Keratinocyte (primary cell): ENCODE data around the gene CACNA1B. TPM values are rescaled to one million over a fixed set of nuclear protein-coding genes. Genes with fewer than 3 reads are reported as not detected.

ENCODE experiments used
- DNase-seq: peaks from one replicate; pipeline ENCODE4 v3.0.0-alpha.2; 2011; ENCODE audit warnings: low read depth, missing footprints, low spot score
- FAIRE-seq: peaks from 2 replicates; lab custom pipeline; 2011; peaks lifted over from hg19 to GRCh38; lab: Jason Lieb, UNC
- H2AFZ ChIP-seq: 2 replicates; pipeline ENCODE4 v1.6.0; 2012; ENCODE audit warnings: low read length, control low read depth, inconsistent platforms; ENCODE audit not compliant: control insufficient read depth
- H3K27ac ChIP-seq: 2 replicates; pipeline ENCODE4 v1.5.1; 2011; ENCODE audit warnings: low read length; ENCODE audit not compliant: control insufficient read depth, insufficient read depth
- H3K27me3 ChIP-seq: 3 replicates; pipeline ENCODE4 v1.6.0; 2011; ENCODE audit warnings: low read length; ENCODE audit not compliant: control insufficient read depth, insufficient read depth; ENCODE audit errors: extremely low read depth
- H3K36me3 ChIP-seq, 2 experiments: 2 replicates in 1 of 2; 3 replicates in 1 of 2; pipeline ENCODE4 v1.5.1; 2011; ENCODE audit warnings: low read length in 2 of 2, mild to moderate bottlenecking in 1 of 2; ENCODE audit not compliant: control insufficient read depth in 2 of 2, insufficient read depth in 2 of 2; ENCODE audit errors: extremely low read depth in 1 of 2
- H3K4me1 ChIP-seq: 3 replicates; pipeline ENCODE4 v1.5.1; 2011; ENCODE audit warnings: low read length; ENCODE audit not compliant: control insufficient read depth, insufficient read depth; ENCODE audit errors: extremely low read depth
- H3K4me2 ChIP-seq: 3 replicates; pipeline ENCODE4 v1.6.0; 2011; ENCODE audit warnings: low read depth, low read length; ENCODE audit not compliant: control insufficient read depth, insufficient read depth; ENCODE audit errors: extremely low read depth
- H3K4me3 ChIP-seq, 3 experiments: fragments of 200-600 bp in 1 of 3; sonication (generic) in 1 of 3; 2 replicates in 2 of 3; 3 replicates in 1 of 3; pipeline ENCODE4 v1.5.1; 2011 to 2016; ENCODE audit warnings: low read length in 3 of 3, mild to moderate bottlenecking in 3 of 3, control low read depth in 2 of 3, inconsistent platforms in 1 of 3, low read depth in 1 of 3, mixed read lengths in 1 of 3, mixed run types in 1 of 3, moderate library complexity in 1 of 3; ENCODE audit not compliant: control insufficient read depth in 2 of 3, insufficient read depth in 2 of 3; ENCODE audit errors: extremely low read depth in 1 of 3
- H3K79me2 ChIP-seq: 2 replicates; pipeline ENCODE4 v1.6.0; 2012; ENCODE audit warnings: low read length; ENCODE audit not compliant: control insufficient read depth, insufficient read depth
- H3K9ac ChIP-seq: 3 replicates; pipeline ENCODE4 v1.6.0; 2011; ENCODE audit warnings: low read length; ENCODE audit not compliant: control insufficient read depth, insufficient read depth; ENCODE audit errors: extremely low read depth
- H3K9me1 ChIP-seq: 3 replicates; pipeline ENCODE4 v1.6.0; 2011; ENCODE audit warnings: low read length; ENCODE audit not compliant: control insufficient read depth, insufficient read depth; ENCODE audit errors: extremely low read depth
- H3K9me3 ChIP-seq: 2 replicates; pipeline ENCODE4 v1.5.1; 2012; ENCODE audit warnings: low read depth, low read length; ENCODE audit not compliant: control insufficient read depth
- H4K20me1 ChIP-seq: 3 replicates; pipeline ENCODE4 v1.6.0; 2011; ENCODE audit warnings: low read length; ENCODE audit not compliant: control insufficient read depth, insufficient read depth; ENCODE audit errors: extremely low read depth
- EZH2 ChIP-seq: IDR thresholded peaks from one replicate; pipeline ENCODE4 v1.6.1; 2012; ENCODE audit warnings: inconsistent platforms, mild to moderate bottlenecking, low read length, moderate library complexity
- dilution Hi-C: fragments of 300-500 bp; cut with MboI; formaldehyde crosslinking; loops from one replicate; pipeline ENCODE4 v1.7.0; 2020; ENCODE audit warnings: low sequenced_read_pairs; ENCODE audit not compliant: extremely low pct_ligation_motif_present
- polyA plus RNA-seq, 5 experiments: library from polyadenylated mRNA; depleted of rRNA in 3 of 5; stranded (reverse) in 3 of 5; stranded (forward) in 1 of 5; unstranded in 1 of 5; fragments of >200 nt; gene quantifications; 1 replicate in 1 of 5; 2 replicates in 3 of 5; 3 replicates in 1 of 5; pipeline versions ENCODE4 v1.2.1 to v1.2.3, GENCODE V29; 2011 to 2012; ENCODE audit warnings: missing spikeins in 2 of 5, low read depth in 1 of 5, low replicate concordance in 1 of 5
- TF ChIP-seq, protein P1 (sequence below), 3 experiments: IDR thresholded peaks in 1 of 3; conservative IDR thresholded peaks in 1 of 3; optimal IDR thresholded peaks in 1 of 3; 2 replicates in 2 of 3; 3 replicates in 1 of 3; pipeline versions ENCODE3 to v1.5.1; 2011; ENCODE audit warnings: low read length in 3 of 3, mild to moderate bottlenecking in 3 of 3, moderate library complexity in 2 of 3, control low read depth in 1 of 3, inconsistent platforms in 1 of 3; ENCODE audit not compliant: insufficient read depth in 2 of 3; ENCODE audit errors: extremely low read depth in 1 of 3

Gene CACNA1B
- polyA plus RNA-seq, 1 donor (not counting 4 experiments of a cell fraction or from before 2014, with no cell fraction given), result 0.01 TPM

DNA sequence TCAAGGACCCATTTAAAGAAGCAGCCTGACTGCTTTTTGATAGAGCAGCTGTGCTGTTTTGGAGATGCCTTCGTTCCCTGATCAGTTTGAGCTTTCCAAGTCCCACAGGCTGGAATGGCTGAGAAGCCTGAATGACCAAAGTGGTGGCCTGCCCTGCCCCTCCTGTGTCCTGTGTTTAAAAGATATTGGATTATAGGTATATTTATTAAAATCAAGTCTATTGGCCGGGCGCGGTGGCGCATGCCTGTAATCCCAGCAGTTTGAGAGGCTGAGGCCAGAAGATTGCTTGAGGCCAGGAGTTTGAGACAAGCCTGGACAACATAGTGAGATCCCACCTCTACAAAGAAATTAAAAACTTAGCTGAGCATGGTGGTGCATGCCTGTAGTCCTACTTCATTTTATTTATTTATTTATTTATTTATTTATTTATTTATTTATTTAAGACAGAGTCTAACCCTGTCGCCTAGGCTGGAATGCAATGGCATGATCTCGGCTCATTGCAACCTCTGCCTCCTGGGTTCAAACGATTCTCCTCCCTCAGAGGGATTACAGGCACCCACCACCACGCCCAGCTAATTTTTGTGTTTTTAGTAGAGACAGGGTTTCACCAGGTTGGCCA lies 87.7 kb downstream of the CACNA1B start:
- Histone ChIP-seq H3K9me1 (no peaks in the 10 kb centered on the region), H3K27me3 (no peaks in the 10 kb centered on the region), H4K20me1 (no peaks in the 10 kb centered on the region), H3K79me2 (no peaks in the 10 kb centered on the region), H3K4me3 (no peak overlapping the region), H3K27ac (no peak overlapping the region), H3K9me3 (no peaks in the 10 kb centered on the region), H3K4me2 (no peak overlapping the region), H3K9ac (no peak overlapping the region), H3K4me1 (no peaks in the 10 kb centered on the region), H3K36me3 (no peaks in the 10 kb centered on the region), H2AFZ (no peak overlapping the region)
- FAIRE-seq (no peak), DNase-seq (no peak)
- dilution Hi-C loops, result no loop called here
- no peak for TF ChIP-seq EZH2

DNA sequence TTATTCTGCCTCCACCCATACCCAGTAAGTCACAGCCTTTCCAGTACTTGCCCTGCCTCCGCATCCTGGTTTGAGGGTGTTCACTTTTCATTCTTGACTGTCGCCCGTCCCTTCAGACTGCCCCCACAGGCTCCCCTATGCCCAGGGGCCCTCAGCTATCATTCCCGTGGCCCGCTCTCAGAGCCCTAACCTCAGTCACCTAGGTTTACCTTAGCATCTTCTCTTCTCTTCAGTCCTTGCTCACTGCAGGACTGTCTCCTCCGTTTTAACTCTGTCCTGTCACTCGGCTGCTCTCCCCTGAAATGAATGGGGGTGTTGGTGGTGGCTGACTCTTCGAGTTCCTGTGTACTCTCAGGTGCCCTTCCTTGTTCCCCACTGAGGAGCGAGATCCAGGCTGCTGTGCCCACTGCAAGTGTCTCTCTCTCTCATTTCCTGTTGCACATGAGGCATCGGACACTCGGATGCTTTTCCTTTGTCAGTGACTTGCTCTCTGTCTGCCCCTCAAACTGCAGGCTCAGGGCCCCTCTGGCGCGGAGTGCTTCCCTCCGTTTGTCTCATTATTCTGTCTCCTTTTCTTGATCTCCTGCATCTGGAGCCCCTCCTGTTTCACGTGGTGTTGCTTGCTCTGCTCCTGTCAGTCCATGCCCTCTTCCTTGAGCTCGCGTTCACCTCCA lies 89.8 kb downstream of the CACNA1B start:
- DNase-seq (no peak), FAIRE-seq (no peak)
- H3K27me3 ChIP-seq, result no peaks in the 10 kb centered on the region
- no peaks in the 10 kb centered on the region for H3K9me1 ChIP-seq
- H3K4me2 ChIP-seq, result no peak overlapping the region
- no peak overlapping the region for H3K27ac ChIP-seq
- no peak overlapping the region for H3K9ac ChIP-seq
- H3K79me2 ChIP-seq, result no peaks in the 10 kb centered on the region
- dilution Hi-C loops, result no loop called here
- H2AFZ ChIP-seq, result no peak overlapping the region
- H3K36me3 ChIP-seq, result no peaks in the 10 kb centered on the region
- TF ChIP-seq, protein P1, sequence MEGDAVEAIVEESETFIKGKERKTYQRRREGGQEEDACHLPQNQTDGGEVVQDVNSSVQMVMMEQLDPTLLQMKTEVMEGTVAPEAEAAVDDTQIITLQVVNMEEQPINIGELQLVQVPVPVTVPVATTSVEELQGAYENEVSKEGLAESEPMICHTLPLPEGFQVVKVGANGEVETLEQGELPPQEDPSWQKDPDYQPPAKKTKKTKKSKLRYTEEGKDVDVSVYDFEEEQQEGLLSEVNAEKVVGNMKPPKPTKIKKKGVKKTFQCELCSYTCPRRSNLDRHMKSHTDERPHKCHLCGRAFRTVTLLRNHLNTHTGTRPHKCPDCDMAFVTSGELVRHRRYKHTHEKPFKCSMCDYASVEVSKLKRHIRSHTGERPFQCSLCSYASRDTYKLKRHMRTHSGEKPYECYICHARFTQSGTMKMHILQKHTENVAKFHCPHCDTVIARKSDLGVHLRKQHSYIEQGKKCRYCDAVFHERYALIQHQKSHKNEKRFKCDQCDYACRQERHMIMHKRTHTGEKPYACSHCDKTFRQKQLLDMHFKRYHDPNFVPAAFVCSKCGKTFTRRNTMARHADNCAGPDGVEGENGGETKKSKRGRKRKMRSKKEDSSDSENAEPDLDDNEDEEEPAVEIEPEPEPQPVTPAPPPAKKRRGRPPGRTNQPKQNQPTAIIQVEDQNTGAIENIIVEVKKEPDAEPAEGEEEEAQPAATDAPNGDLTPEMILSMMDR (optimal IDR thresholded peaks at IDR 0.05 in 1 of 3, IDR thresholded peaks at IDR 0.05 in 1 of 3, conservative IDR thresholded peaks at IDR 0.05 in 1 of 3; ENCODE audit: extremely low read depth in 1 of 3, insufficient read depth in 2 of 3, low read length in 3 of 3), result no peak
- no peak for TF ChIP-seq EZH2
- no peaks in the 10 kb centered on the region for H4K20me1 ChIP-seq
- no peaks in the 10 kb centered on the region for H3K9me3 ChIP-seq
- no peak overlapping the region for H3K4me3 ChIP-seq
- no peaks in the 10 kb centered on the region for H3K4me1 ChIP-seq
